Smooth muscle cell (in vitro differentiated cells): ENCODE measurements around the gene PIGA. TPM values are rescaled to one million over a fixed set of nuclear protein-coding genes. Genes with fewer than 3 reads are reported as not detected.
"Not testable (repeated sequence)": the region's sequence is repeated elsewhere in the genome, so short reads cannot be mapped to it uniquely, and the experiment has no call there.

Experiments
- DNase-seq: peaks from one replicate; lab custom pipeline; 2025; ENCODE audit not compliant: unreplicated experiment; lab: John Stamatoyannopoulos, UW
- H2AFZ ChIP-seq: fragments of 200-600 bp; sonication (generic); 2 replicates; pipeline ENCODE4 v1.6.0; 2016; ENCODE audit warnings: antibody characterized with exemption, low read depth, mild to moderate bottlenecking
- H3F3A ChIP-seq: fragments of 200-600 bp; sonication (generic); 2 replicates; pipeline ENCODE4 v1.6.0; 2017; ENCODE audit warnings: antibody characterized with exemption, low read depth
- H3K27ac ChIP-seq: fragments of 200-600 bp; sonication (generic); 2 replicates; pipeline ENCODE4 v1.5.1; 2016; ENCODE audit warnings: low read depth, mild to moderate bottlenecking
- H3K27me3 ChIP-seq: fragments of 200-600 bp; sonication (generic); 2 replicates; pipeline ENCODE4 v1.6.1; 2016; ENCODE audit warnings: low read depth, mild to moderate bottlenecking
- H3K36me3 ChIP-seq: fragments of 200-600 bp; sonication (generic); 2 replicates; pipeline ENCODE4 v1.5.1; 2016; ENCODE audit warnings: low read depth
- H3K4me1 ChIP-seq: fragments of 200-600 bp; sonication (generic); 2 replicates; pipeline ENCODE4 v1.5.1; 2016; ENCODE audit warnings: low read depth
- H3K4me2 ChIP-seq: fragments of 200-600 bp; sonication (generic); 2 replicates; pipeline ENCODE4 v1.6.0; 2016; ENCODE audit warnings: mild to moderate bottlenecking
- H3K4me3 ChIP-seq: fragments of 200-600 bp; sonication (generic); 2 replicates; pipeline ENCODE4 v1.5.1; 2016; ENCODE audit warnings: mild to moderate bottlenecking
- H3K79me2 ChIP-seq: fragments of 200-600 bp; sonication (generic); 2 replicates; pipeline ENCODE4 v1.6.0; 2016; ENCODE audit warnings: low read depth, mild to moderate bottlenecking
- H3K9ac ChIP-seq: fragments of 200-600 bp; sonication (generic); 2 replicates; pipeline ENCODE4 v1.6.0; 2016; ENCODE audit warnings: low read depth
- H3K9me3 ChIP-seq: fragments of 200-600 bp; sonication (generic); replicated peaks from 2 replicates; pipeline ENCODE4 v1.5.1; 2016; ENCODE audit warnings: low read depth
- H4K20me1 ChIP-seq: fragments of 200-600 bp; sonication (generic); 2 replicates; pipeline ENCODE4 v1.6.0; 2016; ENCODE audit warnings: low read depth
- CTCF ChIP-seq: fragments of 200-600 bp; sonication (generic); IDR thresholded peaks from 2 replicates; pipeline ENCODE4 v1.5.1; 2017; ENCODE audit warnings: borderline replicate concordance, mild to moderate bottlenecking, antibody characterized with exemption; ENCODE audit not compliant: insufficient read depth, poor library complexity, severe bottlenecking
- WGBS: methylation state at CpG from one replicate; pipeline ENCODE4 v1.1.7; 2016; ENCODE audit warnings: low lambda C conversion rate; 5-methylcytosine and 5-hydroxymethylcytosine counted together
- polyA plus RNA-seq: library from polyadenylated mRNA; unstranded; fragments of >200 nt; fragmentation: Nextera tagmentation; extraction: Ambion mirVana; gene quantifications from 2 replicates; pipeline ENCODE4 v1.2.1, GENCODE V29; 2016
- total RNA-seq: library from RNA; depleted of rRNA; stranded (reverse); fragments of >200 nt; gene quantifications from 2 replicates; pipeline ENCODE4 v1.2.3, GENCODE V29; 2014

The PIGA gene
- total and polyA plus RNA-seq, 2 experiments from 2014 or later: 4.6 to 13.3 TPM

- Histone ChIP-seq H2AFZ (no peak overlapping the region), H3K4me3 (no peak overlapping the region), H3K27me3 (no peaks in the 10 kb centered on the region), H4K20me1 (no peaks in the 10 kb centered on the region), H3F3A (no peaks in the 10 kb centered on the region), H3K9ac (no peak overlapping the region), H3K9me3 (no peaks in the 10 kb centered on the region), H3K4me2 (no peak overlapping the region), H3K36me3 (no peaks in the 10 kb centered on the region), H3K27ac (no peak overlapping the region), H3K4me1 (no peaks in the 10 kb centered on the region), H3K79me2 (no peaks in the 10 kb centered on the region)
- DNase-seq: no peak
- 59% methylated on average over 1 of the region's 1 CpG for WGBS
- no peak for TF ChIP-seq CTCF
Measured at GRCh38 chrX:15277604-15278003, 57.7 kb downstream of the PIGA start.

- no peak for TF ChIP-seq CTCF
- no peaks in the 10 kb centered on the region for H4K20me1 ChIP-seq
- H3K4me3 ChIP-seq: no peak overlapping the region
- no peak overlapping the region for H3K27ac ChIP-seq
- H3K4me1 ChIP-seq: no peaks in the 10 kb centered on the region
- H3K9ac ChIP-seq: no peak overlapping the region
- DNase-seq: no peak
- H2AFZ ChIP-seq: no peak overlapping the region
- no peaks in the 10 kb centered on the region for H3K27me3 ChIP-seq
- no peaks in the 10 kb centered on the region for H3F3A ChIP-seq
- no peaks in the 10 kb centered on the region for H3K9me3 ChIP-seq
- H3K36me3 ChIP-seq: no peaks in the 10 kb centered on the region
- WGBS: 80% methylated on average over 2 of the region's 2 CpGs
- H3K79me2 ChIP-seq: no peaks in the 10 kb centered on the region
- no peak overlapping the region for H3K4me2 ChIP-seq
Measured at GRCh38 chrX:15274946-15275345, 60.4 kb downstream of the PIGA start.

DNA sequence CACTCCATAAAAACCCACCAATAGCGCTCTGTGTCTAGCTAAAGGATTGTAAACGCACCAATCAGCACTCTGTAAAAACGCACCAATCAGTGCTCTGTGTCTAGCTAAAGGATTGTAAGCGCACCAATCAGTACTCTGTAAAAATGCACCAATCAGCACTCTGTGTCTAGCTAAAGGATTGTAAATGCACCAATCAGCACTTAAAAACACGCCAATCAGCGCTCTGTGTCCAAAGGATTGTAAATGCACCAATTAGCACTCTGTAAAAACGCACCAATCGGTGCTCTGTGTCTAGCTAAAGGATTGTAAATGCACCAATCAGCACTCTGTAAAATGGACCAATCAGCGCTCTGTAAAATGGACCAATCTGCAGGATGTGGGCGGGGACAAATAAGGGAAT, 62.0 kb downstream of the PIGA start:
- not testable (repeated sequence) for H3K4me2 ChIP-seq, H3K36me3 ChIP-seq, H3F3A ChIP-seq, DNase-seq, H3K9ac ChIP-seq, H4K20me1 ChIP-seq, H2AFZ ChIP-seq, H3K4me1 ChIP-seq, H3K4me3 ChIP-seq, H3K27me3 ChIP-seq, H3K9me3 ChIP-seq, H3K79me2 ChIP-seq, H3K27ac ChIP-seq
- WGBS: 82% methylated on average over 10 of the region's 10 CpGs

GRCh38 chrX:15271757-15272156, 63.6 kb downstream of the PIGA start:
- TF ChIP-seq CTCF: no peak
- no peak overlapping the region for H2AFZ ChIP-seq
- no peak overlapping the region for H3K9ac ChIP-seq
- H4K20me1 ChIP-seq: no peaks in the 10 kb centered on the region
- no peaks in the 10 kb centered on the region for H3K9me3 ChIP-seq
- 96% methylated on average over 1 of the region's 1 CpG for WGBS
- no peak overlapping the region for H3K27ac ChIP-seq
- H3K4me2 ChIP-seq: no peak overlapping the region
- no peaks in the 10 kb centered on the region for H3F3A ChIP-seq
- no peaks in the 10 kb centered on the region for H3K79me2 ChIP-seq
- H3K27me3 ChIP-seq: no peaks in the 10 kb centered on the region
- H3K4me3 ChIP-seq: no peak overlapping the region
- no peaks in the 10 kb centered on the region for H3K36me3 ChIP-seq
- DNase-seq: no peak
- no peaks in the 10 kb centered on the region for H3K4me1 ChIP-seq
